DOHH2 (cell line): ENCODE measurements around the gene VSX1.

Experiments used
- H3F3A ChIP-seq: fragments of 200-600 bp; sonication (generic), shearing (Covaris generic); 2 replicates; pipeline ENCODE4 v1.6.0; 2016; ENCODE audit warnings: antibody characterized with exemption, mild to moderate bottlenecking; ENCODE audit not compliant: control insufficient read depth, insufficient read depth
- H3K27ac ChIP-seq: fragments of 200-600 bp; sonication (generic); 2 replicates; pipeline ENCODE4 v1.5.1; 2014; ENCODE audit warnings: low read depth, mild to moderate bottlenecking, low read length, moderate library complexity
- H3K27me3 ChIP-seq: fragments of 200-600 bp; sonication (generic); 2 replicates; pipeline ENCODE4 v1.6.1; 2014; ENCODE audit warnings: mild to moderate bottlenecking, low read length, mixed read lengths; ENCODE audit not compliant: control insufficient read depth
- H3K36me3 ChIP-seq: fragments of 200-600 bp; sonication (generic); 2 replicates; pipeline ENCODE4 v1.6.1; 2014; ENCODE audit warnings: mild to moderate bottlenecking, low read length, moderate library complexity, mixed read lengths; ENCODE audit not compliant: control insufficient read depth
- H3K4me1 ChIP-seq: fragments of 200-600 bp; sonication (generic); 2 replicates; pipeline ENCODE4 v1.6.1; 2014; ENCODE audit warnings: mild to moderate bottlenecking, low read length, mixed read lengths; ENCODE audit not compliant: control insufficient read depth
- H3K4me2 ChIP-seq: fragments of 200-600 bp; sonication (generic); 2 replicates; pipeline ENCODE4 v1.6.0; 2014; ENCODE audit warnings: mild to moderate bottlenecking, low read length, moderate library complexity
- H3K4me3 ChIP-seq: fragments of 200-600 bp; sonication (generic); 2 replicates; pipeline ENCODE4 v1.5.1; 2014; ENCODE audit warnings: mild to moderate bottlenecking, low read length, mixed read lengths
- H3K79me2 ChIP-seq: fragments of 200-600 bp; sonication (generic); 2 replicates; pipeline ENCODE4 v1.6.1; 2014; ENCODE audit warnings: mild to moderate bottlenecking, low read length, mixed read lengths; ENCODE audit not compliant: control insufficient read depth
- H3K9me2 ChIP-seq: fragments of 200-600 bp; sonication (generic); replicated peaks from 2 replicates; pipeline ENCODE4 v1.6.1; 2014; ENCODE audit warnings: mild to moderate bottlenecking, low read length, mixed read lengths; ENCODE audit not compliant: control insufficient read depth
- H3K9me3 ChIP-seq: fragments of 200-600 bp; sonication (generic); 2 replicates; pipeline ENCODE4 v1.6.1; 2014; ENCODE audit warnings: antibody characterized with exemption, low read length, mixed read lengths; ENCODE audit not compliant: control insufficient read depth, insufficient read depth
- H4K20me1 ChIP-seq: fragments of 200-600 bp; sonication (generic); 2 replicates; pipeline ENCODE4 v1.6.0; 2014; ENCODE audit warnings: low read depth, mild to moderate bottlenecking, antibody characterized with exemption, low read length, moderate library complexity; ENCODE audit not compliant: control insufficient read depth, insufficient read depth
- EZH2phosphoT487 ChIP-seq: fragments of 200-600 bp; sonication (generic); IDR thresholded peaks from 2 replicates; pipeline ENCODE4 v1.6.1; 2017; ENCODE audit warnings: borderline replicate concordance, mild to moderate bottlenecking, antibody characterized with exemption, low read length, moderate library complexity, mixed read lengths
- TF ChIP-seq, protein P1 (sequence below): fragments of 200-600 bp; sonication (generic); IDR thresholded peaks from one replicate; pipeline ENCODE4 v1.5.1; 2014; ENCODE audit warnings: antibody characterized with exemption, mild to moderate bottlenecking, low read depth, low read length; ENCODE audit not compliant: poor library complexity, severe bottlenecking

The VSX1 gene

DNA sequence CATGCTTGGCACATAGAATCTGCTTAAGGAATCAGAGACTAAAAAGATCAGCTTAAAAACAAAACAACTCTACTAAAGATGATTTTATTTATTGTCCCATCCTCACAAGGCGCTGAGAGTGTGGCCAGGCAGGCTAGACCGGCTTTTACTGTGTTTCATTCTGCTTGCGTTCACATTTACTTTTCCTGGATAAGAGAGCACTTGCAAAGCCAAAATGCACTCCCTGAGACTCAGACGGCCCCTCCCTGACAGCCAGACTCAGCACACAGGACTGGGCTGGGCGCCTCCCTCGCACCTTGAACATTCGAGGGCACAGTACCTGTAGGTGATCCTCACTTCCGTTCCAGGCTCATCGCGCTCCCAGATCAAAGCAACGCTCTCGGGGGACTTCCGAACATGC, 34.2 kb downstream of the VSX1 start:
- Histone ChIP-seq H3K4me1 (peaks cover 28% of the 10 kb centered on the region), H3K4me3 (no peak overlapping the region), H3K9me2 (no peaks in the 10 kb centered on the region), H3K9me3 (no peaks in the 10 kb centered on the region), H3F3A (no peaks in the 10 kb centered on the region), H3K4me2 (no peak overlapping the region), H4K20me1 (0 out of 2 replicates have a peak, but pooled peaks cover 3% of the 10 kb centered on the region), H3K79me2 (no peaks in the 10 kb centered on the region), H3K36me3 (no peaks in the 10 kb centered on the region), H3K27ac (no peak overlapping the region), H3K27me3 (peaks cover 56% of the 10 kb centered on the region)
- TF ChIP-seq EZH2phosphoT487 = no peak
- TF ChIP-seq, protein P1, sequence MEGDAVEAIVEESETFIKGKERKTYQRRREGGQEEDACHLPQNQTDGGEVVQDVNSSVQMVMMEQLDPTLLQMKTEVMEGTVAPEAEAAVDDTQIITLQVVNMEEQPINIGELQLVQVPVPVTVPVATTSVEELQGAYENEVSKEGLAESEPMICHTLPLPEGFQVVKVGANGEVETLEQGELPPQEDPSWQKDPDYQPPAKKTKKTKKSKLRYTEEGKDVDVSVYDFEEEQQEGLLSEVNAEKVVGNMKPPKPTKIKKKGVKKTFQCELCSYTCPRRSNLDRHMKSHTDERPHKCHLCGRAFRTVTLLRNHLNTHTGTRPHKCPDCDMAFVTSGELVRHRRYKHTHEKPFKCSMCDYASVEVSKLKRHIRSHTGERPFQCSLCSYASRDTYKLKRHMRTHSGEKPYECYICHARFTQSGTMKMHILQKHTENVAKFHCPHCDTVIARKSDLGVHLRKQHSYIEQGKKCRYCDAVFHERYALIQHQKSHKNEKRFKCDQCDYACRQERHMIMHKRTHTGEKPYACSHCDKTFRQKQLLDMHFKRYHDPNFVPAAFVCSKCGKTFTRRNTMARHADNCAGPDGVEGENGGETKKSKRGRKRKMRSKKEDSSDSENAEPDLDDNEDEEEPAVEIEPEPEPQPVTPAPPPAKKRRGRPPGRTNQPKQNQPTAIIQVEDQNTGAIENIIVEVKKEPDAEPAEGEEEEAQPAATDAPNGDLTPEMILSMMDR = no peak

DNA sequence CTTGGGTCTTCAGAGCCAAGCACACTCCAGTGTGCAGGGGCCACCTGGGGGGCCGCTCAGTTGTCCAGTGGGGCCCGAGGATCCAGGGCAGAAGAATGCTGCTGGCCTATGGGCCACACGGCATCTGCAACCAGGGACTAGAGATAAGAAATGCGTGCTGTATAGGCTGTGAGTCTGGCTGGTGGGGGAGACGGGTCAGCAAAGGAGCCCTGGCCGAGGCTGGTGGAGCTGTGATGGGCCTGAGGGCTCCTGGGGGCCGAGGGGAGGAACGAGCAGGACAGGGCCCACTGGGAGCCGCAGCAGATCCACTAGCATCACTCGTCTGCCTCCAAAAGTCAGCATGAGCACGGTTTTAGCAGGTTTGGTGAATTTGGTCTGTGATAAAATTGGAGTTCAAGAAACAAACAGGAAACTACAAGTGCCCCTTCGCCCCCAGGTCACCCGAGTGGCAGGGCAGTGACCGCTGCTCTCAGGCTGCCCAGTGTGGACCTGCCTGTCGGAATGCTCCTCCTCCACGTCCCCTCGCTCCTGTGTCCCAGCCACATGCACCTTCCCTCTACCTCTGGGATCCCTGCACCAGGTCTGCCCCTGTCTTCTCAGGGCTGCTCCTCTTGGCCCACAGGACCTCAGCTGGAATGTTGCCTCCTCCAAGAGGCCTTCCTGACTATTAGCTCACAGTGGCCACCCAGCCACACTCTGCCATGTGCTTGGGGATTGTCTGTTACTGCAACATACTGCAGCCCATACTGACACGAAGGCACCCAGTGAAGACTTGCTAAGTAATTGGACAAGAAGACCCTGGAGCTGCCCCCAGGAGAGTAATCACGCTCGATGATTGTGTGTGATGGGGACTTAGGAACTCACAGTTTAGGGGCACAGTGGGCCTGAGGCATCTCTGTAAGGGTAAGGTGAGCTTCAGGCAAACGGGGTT, 34.9 kb downstream of the VSX1 start:
- Histone ChIP-seq H3K27ac (no peak overlapping the region), H4K20me1 (0 out of 2 replicates have a peak, but pooled peaks cover 3% of the 10 kb centered on the region), H3K4me3 (no peak overlapping the region), H3K4me2 (no peak overlapping the region), H3K36me3 (no peaks in the 10 kb centered on the region), H3K4me1 (peaks cover 30% of the 10 kb centered on the region), H3K79me2 (no peaks in the 10 kb centered on the region), H3F3A (no peaks in the 10 kb centered on the region), H3K9me2 (no peaks in the 10 kb centered on the region), H3K27me3 (peaks cover 48% of the 10 kb centered on the region), H3K9me3 (no peaks in the 10 kb centered on the region)
- no peak for TF ChIP-seq EZH2phosphoT487
- TF ChIP-seq, protein P1 = no peak

DNA sequence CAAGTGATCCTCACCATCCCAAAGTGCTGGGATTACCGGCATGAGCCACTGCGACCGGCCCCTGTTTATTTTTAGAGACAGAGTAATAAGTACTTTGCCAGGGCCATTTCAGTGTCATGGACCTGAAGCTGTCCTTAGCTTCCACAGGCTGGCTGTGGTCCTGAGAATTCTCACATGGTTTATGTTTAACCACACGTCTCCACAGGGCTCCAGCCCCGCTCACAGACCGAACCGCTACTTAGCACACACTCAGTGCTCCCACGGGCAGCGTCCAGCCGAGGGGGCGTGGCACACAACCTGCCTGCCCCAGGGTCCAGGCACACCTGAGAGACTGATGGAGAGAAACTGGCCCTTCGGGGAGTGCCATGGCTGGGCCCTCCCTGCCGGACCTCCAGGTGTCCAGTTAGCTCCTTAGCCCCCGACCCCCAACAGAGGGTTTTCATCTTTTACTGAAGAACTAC, 35.7 kb downstream of the VSX1 start:
- Histone ChIP-seq H3K27ac (no peak overlapping the region), H3K9me2 (no peaks in the 10 kb centered on the region), H3K27me3 (peaks cover 41% of the 10 kb centered on the region), H3K4me3 (no peak overlapping the region), H3K4me2 (no peak overlapping the region), H3K36me3 (no peaks in the 10 kb centered on the region), H4K20me1 (0 out of 2 replicates have a peak, but pooled peaks cover 3% of the 10 kb centered on the region), H3F3A (no peaks in the 10 kb centered on the region), H3K9me3 (no peaks in the 10 kb centered on the region), H3K4me1 (peaks cover 30% of the 10 kb centered on the region), H3K79me2 (no peaks in the 10 kb centered on the region)
- no peak for TF ChIP-seq EZH2phosphoT487
- TF ChIP-seq, protein P1 = no peak
